UCSD-AML1 (cell line): ENCODE measurements around the gene MX1.
A peak's percentile ranks its signal among the peaks of the same experiment; 100 is the strongest.
"Not testable (repeated sequence)": the region's sequence is repeated elsewhere in the genome, so short reads cannot be mapped to it uniquely, and the experiment has no call there.

Experiments used
- DNase-seq: peaks from one replicate; lab custom pipeline; 2025; ENCODE audit not compliant: unreplicated experiment; lab: John Stamatoyannopoulos, UW

The MX1 gene

DNA sequence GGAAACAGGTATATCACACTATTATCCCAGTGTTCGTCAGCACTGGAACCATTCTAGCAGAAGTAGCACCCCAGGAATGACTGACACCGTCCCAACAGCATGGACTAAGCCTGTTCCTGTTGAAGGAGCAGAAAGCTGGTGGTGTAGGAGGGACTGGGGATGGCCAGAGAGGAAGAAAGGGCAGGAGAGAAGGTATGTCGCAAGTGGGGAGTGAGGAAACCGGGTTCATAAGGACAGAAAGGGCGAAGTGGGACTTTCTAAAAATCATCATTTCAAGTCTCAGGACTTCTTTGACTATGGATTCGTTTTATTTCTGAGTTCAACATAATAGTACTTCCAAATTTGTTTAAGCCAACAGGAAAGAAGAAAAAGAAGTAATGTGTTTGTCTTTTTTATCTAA is 19.7 kb upstream of the MX1 start:
- no peak for DNase-seq

DNA sequence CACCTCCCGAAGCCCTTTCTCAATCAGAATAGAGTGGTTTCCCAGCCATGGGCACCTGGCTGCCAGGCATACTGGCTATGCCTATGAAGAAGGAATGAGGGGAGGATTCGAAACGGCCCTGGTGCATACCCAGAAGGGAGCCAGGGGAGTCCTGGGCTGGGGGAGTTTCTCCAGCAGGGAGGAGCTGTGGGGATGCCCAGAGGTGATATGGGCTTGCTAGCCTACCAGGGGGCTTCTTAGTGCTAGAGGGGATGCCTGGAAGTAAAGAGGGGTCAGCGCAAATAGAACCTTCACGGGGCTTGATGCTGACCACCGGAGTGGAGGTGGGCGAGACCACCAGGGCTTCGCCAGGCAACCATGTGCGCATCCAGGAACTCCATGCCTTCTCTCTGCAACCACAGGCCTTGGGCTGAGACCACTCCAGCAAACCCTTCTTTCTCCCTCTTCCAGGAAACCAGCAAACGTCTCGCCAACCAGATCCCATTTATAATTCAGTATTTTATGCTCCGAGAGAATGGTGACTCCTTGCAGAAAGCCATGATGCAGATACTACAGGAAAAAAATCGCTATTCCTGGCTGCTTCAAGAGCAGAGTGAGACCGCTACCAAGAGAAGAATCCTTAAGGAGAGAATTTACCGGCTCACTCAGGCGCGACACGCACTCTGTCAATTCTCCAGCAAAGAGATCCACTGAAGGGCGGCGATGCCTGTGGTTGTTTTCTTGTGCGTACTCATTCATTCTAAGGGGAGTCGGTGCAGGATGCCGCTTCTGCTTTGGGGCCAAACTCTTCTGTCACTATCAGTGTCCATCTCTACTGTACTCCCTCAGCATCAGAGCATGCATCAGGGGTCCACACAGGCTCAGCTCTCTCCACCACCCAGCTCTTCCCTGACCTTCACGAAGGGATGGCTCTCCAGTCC is 18.2 kb upstream of the MX1 start:
- no peak for DNase-seq

DNA sequence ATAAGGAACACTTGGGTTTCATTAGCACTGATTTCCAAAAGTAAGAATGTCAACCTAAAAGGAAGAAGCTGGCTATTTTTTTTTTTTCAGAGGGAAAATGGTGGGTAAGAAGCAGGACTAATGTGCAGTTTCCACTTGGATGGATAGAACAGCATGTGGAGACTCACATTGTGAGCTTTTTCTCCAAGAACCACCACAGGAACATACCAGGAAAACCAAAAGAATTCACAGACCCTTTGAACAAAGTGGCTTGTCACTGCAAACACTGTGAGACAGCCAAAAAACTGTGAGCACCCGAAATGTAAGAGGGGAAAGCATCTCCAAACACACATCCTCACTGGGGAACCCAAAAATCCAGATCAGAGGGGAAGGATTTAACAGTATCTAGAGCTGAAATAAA is 15.7 kb upstream of the MX1 start:
- no peak for DNase-seq

DNA sequence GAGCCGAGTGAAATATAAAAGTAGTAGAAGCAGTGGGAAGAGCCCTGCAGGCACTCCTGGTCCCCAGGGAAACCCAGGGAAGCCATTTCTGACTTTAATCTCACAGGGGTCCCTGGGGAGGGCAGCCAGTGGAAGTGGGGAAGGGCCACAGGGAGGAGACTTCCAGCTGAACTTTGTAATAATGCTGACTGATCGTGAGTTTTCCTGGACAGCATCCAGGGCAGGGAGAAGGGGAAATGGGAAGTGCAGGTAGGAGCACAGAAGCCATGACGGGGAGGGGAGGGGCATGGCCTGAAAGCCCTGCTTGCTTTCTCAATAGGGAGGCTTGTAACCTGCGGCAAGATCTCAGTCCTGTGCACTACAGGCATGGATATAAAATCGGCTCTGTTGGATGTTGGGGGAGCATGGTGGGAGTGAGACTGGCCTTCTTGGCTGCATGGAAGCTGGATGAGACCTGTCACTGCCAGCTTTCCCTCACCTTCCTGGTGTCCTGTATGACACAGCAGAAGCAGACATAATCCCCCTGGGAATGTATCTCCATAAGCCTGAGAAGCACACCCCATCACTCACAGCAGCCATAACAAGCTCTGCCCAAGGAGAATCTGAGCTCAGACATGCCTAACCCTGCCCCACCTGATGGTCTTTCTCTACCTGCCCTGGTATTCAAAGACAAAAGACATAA is 15.1 kb upstream of the MX1 start:
- no peak for DNase-seq

DNA sequence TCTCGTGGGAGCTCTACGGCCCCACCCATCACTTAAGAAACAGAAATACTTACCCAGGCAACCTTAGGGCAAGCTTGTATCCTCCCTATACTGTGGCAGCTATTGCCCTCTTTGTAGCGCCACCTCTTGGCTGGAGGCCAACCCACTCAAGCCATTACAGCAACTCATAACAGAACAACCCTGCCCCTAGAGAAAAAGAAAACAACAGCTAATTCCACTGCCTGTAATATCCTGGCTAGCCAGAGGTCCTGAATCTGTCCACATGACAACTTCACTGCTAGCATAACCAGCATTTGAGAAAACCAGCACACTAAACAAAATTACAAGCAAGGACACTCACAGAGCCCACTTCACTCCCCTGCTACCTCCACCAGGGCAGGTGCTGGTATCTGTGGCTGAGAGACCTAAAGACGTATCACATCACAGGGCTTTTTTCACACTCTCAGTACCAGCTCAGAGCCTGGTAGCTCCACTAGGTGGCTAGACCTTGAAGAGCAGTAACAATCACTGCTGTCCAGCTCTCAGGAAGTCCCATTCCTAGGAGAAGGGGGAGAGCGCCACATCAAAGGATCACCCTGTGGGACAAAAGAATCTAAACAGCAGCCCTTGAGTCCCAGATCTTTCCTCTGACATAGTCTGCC is 14.5 kb upstream of the MX1 start:
- DNase-seq, result no peak

DNA sequence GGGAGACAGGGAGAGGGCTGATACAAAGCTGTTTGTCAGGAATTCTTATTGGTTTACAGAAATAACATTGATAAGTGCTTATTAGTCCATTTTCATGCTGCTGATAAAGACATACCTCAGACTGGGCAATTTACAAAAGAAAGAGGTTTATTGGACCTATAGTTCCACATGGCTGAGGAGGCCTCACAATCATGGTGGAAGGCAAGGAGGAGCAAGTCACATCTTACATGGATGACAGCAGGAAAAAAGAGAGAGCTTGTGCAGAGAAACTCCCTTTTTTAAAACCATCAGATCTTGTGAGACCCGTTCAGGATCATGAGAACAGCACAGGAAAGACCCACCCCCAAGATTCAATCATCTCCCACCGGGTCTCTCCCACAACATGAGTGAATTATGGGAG is 8.5 kb upstream of the MX1 start:
- not testable (repeated sequence) for DNase-seq

DNA sequence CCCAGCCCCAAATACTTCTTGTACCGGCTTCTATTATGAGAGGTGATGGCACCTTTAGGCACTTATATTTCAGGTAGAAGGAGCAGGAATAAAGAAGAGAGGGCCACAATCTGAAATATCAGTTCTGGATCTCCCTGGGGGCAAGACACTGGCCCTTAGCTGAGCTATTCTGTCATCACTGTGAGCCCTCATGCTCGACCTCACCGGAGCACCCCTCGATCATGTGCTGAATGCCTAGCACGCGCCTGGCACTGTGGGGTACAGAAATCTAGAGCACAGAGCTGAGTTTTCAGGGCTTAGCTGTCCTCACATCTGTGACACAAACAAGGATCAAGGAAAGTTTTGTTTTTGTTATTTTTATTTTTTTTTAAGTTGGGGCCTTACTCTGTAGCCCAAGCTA is 7.6 kb upstream of the MX1 start:
- no peak for DNase-seq

DNA sequence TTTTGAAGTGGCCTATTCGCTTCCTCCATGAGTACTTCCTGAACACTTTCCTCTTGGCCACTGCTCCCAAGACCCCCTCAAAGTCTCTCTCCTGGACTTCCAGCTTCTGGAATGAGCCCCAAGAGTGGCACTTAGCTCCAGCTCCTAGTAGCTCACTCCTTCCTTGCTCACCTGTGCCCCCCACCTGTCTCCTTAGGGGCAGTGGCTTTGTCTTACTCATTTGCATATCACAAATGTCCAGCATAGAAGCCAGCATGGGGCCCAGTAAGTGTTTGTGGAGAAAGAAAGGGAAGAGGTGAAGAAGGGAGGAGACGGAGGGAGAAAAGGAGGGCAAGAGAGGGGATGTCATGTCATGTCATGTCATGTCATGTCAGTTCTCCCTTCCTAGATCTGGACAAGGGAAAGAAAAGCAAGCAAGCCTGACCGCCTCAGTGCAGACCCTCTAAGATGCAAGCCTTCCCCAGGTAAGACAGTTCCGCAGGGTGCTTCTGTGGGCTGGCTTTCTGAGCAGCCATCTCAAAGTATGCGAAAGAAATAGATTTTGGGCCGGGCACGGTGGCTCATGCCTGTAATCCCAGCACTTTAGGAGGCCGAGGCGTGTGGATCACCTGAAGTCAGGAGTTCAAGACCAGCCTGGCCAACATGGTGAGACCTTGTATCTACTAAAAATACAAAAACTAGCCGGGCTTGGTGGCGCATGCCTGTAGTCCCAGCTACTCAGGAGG is 6.9 kb upstream of the MX1 start:
- DNase-seq, result no peak

DNA sequence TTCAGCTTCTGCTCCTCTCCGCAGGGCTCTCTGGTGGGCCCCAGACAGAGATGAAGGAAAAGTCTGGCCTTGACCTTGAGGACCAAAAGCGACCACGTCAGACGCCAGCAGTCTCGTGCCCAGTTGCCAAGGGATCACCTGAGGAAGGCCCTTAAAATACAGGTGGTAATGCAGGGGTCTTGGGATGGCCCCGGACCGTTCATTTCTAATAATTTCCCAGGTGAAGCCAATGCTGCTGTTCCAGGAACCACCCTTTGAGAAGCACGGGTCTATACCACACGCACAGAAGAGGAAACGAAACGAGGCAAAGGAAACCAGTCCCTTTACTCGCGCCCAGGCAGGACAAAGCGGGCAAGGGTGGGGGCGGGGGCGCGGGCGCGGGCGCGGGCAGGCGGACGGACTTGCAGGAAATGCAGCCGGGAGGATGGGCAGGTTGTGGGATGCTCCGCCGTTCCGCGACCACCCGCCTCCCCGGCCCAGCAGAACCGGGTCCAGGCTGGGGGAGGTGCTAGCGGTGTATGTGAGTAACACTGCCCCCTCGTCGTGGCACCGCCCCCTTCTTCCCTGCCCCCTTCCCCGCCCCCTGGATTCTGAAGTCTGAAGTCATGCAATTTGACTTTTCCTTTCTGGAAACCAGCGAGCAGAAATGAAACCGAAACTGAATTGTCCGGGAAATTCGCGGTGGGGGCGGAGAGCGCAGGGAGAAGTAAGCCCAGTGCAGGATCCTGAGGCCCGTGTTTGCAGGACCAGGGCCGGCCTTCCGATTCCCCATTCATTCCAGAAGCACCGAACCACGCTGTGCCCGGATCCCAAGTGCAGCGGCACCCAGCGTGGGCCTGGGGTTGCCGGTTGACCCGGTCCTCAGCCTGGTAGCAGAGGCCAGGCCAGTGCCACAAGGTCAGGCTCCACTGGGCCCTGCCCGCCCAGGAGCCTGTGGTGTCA is 5.8 kb upstream of the MX1 start:
- DNase-seq, result peak; percentile 94

DNA sequence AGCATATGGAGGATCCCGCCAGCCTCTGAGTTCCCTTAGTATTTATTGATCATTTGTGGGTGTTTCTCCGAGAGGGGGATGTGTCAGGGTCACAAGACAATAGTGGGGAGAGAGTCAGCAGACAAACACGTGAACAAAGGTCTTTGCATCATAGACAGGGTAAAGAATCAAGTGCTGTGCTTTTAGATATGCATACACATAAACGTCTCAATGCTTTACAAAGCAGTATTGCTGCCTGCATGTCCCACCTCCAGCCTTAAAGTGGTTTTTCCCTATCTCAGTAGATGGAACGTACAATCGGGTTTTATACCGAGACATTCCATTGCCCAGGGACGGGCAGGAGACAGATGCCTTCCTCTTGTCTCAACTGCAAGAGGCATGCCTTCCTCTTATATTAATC is 5.0 kb upstream of the MX1 start:
- DNase-seq, result not testable (repeated sequence)

DNA sequence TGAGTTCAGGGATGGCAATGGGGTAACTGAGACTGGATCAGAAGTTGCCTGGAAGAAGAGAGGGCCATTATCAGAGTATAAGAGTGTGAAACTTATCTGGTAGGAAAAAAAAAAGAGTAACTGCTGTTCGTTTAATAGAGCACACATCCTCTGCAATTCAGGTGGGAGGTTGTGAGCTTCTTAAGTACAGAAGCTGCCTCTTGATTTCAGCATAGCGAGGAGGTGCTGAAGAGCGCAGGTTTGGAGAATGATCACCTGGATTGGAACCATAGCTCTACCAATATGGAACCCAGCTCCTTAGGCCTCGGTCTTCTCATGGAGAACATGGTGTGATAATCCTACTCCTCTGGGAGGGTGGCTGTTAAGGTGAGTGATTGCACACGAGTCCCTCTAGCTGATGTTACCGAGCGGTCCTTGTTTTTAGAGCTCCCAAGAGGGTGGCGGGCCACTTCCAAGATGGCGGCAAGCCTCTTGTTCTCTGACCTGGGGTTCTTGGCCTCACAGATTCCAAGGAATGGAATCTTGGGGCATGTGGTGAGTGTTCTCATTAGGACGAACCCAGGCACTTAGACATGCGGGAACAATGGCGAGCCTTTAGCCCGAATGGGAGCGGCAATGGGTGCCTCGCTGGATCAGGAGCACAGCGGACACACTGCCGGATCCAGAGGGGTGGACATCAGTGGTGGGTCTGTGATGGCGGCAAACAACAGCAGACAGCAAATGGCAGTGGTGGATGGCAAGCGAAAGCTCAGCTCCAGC is 3.3 kb upstream of the MX1 start:
- DNase-seq, result no peak

DNA sequence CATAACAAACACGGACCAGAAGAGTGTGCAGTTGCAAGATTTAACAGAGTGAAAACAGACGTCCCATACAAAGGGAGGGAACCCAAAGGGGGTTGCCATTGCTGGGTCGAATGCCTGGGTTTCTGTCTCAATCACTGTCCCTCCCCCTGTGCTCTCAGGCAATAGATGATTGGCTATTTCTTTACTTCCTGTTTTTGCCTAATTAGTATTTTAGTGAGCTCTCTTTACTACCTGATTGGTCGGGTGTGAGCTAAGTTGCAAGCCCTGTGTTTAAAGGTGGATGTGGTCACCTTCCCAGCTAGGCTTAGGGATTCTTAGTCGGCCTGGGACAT is 2.8 kb upstream of the MX1 start:
- DNase-seq, result not testable (repeated sequence)

DNA sequence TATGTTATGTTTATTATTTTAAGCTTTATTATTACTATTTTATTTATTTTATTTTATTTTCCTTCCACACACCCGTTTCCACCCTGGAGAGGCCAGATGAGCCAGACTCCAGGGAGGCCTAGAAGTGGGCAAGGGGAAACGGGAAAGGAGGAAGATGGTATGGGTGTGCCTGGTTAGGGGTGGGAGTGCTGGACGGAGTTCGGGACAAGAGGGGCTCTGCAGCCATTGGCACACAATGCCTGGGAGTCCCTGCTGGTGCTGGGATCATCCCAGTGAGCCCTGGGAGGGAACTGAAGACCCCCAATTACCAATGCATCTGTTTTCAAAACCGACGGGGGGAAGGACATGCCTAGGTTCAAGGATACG is 468 bp upstream of the MX1 start:
- DNase-seq, result no peak

DNA sequence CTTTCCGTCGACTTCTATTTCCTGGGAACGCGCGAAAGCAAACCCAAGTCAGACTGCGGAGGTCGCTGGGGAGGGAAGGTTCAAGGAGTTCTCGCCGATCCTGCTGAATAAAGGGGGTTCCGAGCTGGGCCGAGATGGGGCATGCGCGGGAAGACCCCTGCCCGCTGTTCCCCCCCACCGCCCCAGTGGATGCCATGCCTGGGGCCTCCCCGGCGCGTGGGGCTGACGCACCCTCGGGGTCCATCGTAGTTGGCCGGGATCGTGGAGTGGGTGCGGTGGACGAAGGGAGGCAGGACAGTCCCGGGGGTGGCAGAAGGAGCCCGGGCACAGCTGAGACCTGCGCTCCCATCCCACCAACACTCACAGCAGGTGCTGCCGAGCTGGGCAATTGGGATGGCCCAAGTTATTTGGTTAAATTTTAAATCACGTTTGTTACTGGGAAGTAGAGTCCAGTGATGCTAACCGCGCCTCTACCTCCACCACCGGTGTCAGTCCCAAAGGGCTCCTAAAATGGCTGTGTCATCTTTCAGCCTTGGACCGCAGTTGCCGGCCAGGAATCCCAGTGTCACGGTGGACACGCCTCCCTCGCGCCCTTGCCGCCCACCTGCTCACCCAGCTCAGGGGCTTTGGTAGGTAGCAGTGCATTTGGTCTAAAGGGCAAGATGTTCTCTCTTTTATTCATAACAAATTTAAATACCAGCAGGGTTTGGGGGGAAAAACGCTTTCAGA is 801 bp downstream of the MX1 start:
- DNase-seq, result no peak

DNA sequence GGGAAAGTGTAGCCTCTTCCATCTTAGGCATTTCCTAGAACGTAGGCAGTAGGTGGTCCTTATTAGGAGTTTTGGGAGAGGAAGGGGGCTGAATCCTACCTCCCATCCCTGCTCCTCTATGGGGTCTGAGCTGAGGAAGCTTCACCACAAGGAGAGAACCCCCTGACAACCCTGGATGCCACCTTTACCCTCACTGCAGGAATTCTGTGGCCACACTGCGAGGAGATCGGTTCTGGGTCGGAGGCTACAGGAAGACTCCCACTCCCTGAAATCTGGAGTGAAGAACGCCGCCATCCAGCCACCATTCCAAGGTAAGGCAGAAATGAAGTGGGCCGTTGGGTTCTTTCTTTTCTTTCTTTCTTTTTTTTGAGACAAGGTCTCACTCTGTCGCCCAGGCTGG is 1.5 kb downstream of the MX1 start:
- no peak for DNase-seq

DNA sequence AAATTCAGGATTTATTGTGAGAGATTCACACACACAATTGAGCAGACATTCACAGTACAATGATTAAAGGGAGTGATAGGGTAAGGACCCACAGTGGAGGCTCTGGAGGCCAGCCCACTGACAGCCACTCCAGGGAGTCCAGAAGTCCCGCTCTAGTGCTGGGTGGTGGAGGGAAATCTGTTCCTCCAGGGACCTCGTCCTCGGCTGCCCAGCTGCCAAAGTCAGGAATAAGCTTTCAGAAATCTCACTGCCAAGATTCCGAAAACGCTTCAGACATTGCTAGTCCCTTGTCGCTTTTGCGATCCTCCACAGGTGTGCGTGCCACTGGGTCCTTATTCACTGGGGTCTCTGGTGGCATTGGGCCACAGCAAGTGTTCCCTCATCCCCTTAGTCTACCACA is 2.3 kb downstream of the MX1 start:
- DNase-seq, result no peak

DNA sequence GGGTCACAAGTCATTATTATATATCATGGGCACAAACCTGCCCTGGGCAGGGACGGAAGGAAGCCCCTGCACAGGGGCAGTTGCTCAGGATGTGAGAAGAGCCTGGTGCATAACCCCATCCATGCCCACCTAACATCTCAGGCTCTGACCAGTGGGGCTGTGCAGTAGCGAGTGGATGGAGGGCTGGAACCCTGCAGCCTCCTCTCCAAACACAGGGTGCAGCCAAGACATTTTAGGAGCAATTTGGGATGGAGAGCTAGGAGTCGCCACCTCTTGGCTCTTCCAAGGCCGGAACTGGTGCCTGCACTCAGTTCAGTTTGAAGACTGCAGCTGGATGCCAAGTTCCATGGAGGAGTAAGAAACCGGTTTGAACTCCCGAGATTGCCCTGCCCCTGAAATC is 2.8 kb downstream of the MX1 start:
- no peak for DNase-seq

DNA sequence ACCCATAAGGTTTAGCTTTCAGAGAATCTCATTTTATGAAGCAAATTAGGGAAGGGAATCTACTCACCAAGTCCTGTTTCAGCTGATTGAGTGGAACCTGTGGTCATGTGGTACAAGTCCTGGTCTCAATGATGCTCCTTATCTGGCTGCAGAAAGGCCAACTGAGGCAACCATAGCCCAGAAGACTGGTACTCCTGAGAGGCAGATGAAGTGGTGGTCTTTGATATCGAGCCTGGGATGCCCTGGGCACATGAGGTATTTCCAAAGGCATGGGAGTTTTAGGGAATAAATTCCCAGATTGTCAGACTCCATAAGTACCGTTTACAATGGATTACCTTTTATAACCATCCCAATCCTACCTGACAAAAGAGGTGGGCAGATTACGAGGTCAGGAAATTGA is 3.3 kb downstream of the MX1 start:
- DNase-seq, result no peak

DNA sequence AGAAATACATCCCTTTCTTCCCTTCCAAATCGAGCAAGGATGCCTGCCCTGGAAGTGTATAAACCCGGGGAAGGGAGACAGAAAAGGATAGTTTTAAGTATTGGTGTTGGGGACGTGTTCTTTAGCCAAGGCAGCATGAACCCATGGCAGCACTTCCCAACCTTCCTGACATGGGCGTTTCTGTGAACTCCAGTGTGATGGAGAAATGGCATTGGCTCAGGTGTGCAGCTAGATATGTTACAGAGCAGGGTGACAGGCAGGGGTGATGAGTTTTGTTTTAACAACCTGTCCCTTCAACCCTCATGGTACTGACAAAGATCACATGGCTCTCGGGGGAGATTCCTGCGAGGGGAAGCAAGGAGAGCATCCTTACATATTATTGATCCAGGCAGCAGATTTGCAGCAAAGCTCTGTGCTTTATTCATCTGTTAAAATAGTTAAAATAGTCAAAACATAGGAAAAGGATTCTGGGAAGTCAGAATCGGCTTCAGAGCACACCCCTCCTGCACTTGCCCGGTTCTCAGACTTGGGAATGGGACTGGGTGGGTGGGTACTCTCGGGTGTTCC is 4.0 kb downstream of the MX1 start:
- DNase-seq, result no peak
